Trophoblast cell (in vitro differentiated cells and primary cell): ENCODE results near the gene FBXO11.
"Not testable (repeated sequence)": the region's sequence is repeated elsewhere in the genome, so short reads cannot be mapped to it uniquely, and the experiment has no call there.

Experiments used
- DNase-seq, 2 donors: peaks; one replicate each; pipeline ENCODE4 v3.0.0-alpha.2; 2016
- H2AFZ ChIP-seq: 2 replicates; pipeline ENCODE4 v1.6.1; 2013; ENCODE audit warnings: low read length, moderate library complexity, mild to moderate bottlenecking; ENCODE audit not compliant: insufficient read depth, poor library complexity
- H2AK5ac ChIP-seq: 2 replicates; pipeline ENCODE4 v1.6.1; 2013; ENCODE audit warnings: mild to moderate bottlenecking, low read length
- H2BK120ac ChIP-seq: 2 replicates; pipeline ENCODE4 v1.6.1; 2013; ENCODE audit warnings: low read length, mild to moderate bottlenecking, moderate library complexity; ENCODE audit not compliant: insufficient read depth, poor library complexity
- H2BK12ac ChIP-seq: 2 replicates; pipeline ENCODE4 v1.6.1; 2013; ENCODE audit warnings: mild to moderate bottlenecking, low read length, moderate library complexity
- H2BK5ac ChIP-seq: 2 replicates; pipeline ENCODE4 v1.6.1; 2013; ENCODE audit warnings: low read length, low read depth, moderate library complexity, mild to moderate bottlenecking; ENCODE audit not compliant: poor library complexity
- H3K14ac ChIP-seq: 2 replicates; pipeline ENCODE4 v1.6.1; 2013; ENCODE audit warnings: mild to moderate bottlenecking, low read length
- H3K18ac ChIP-seq: 2 replicates; pipeline ENCODE4 v1.6.1; 2013; ENCODE audit warnings: mild to moderate bottlenecking, low read length
- H3K23ac ChIP-seq: 2 replicates; pipeline ENCODE4 v1.6.1; 2013; ENCODE audit warnings: low read length
- H3K27ac ChIP-seq: 2 replicates; pipeline ENCODE4 v1.5.1; 2013; ENCODE audit warnings: low read depth, mild to moderate bottlenecking, inconsistent platforms, low read length, moderate library complexity
- H3K27me3 ChIP-seq: 2 replicates; pipeline ENCODE4 v1.6.1; 2013; ENCODE audit warnings: inconsistent platforms, mild to moderate bottlenecking, low read length, moderate library complexity; ENCODE audit not compliant: insufficient read depth
- H3K36me3 ChIP-seq, 2 experiments: 1 replicate in 1 of 2; 2 replicates in 1 of 2; pipeline ENCODE4 v1.6.1; 2013; ENCODE audit warnings: low read length in 2 of 2, mild to moderate bottlenecking in 2 of 2, moderate library complexity in 1 of 2; ENCODE audit not compliant: insufficient read depth in 2 of 2, control insufficient read depth in 1 of 2
- H3K4ac ChIP-seq: 2 replicates; pipeline ENCODE4 v1.6.1; 2013; ENCODE audit warnings: low read depth, mild to moderate bottlenecking, low read length, moderate library complexity
- H3K4me1 ChIP-seq, 2 experiments: 1 replicate in 1 of 2; 2 replicates in 1 of 2; pipeline ENCODE4 v1.6.1; 2013; ENCODE audit warnings: low read length in 2 of 2, mild to moderate bottlenecking in 2 of 2, moderate library complexity in 1 of 2; ENCODE audit not compliant: insufficient read depth in 2 of 2, control insufficient read depth in 1 of 2
- H3K4me2 ChIP-seq: 2 replicates; pipeline ENCODE4 v1.6.1; 2013; ENCODE audit warnings: inconsistent platforms, mild to moderate bottlenecking, low read length, moderate library complexity
- H3K4me3 ChIP-seq: 2 replicates; pipeline ENCODE4 v1.5.1; 2013; ENCODE audit warnings: mild to moderate bottlenecking, low read depth, low read length, inconsistent platforms
- H3K79me1 ChIP-seq: one replicate; pipeline ENCODE4 v1.6.1; 2013; ENCODE audit warnings: low read length
- H3K79me2 ChIP-seq: 2 replicates; pipeline ENCODE4 v1.6.1; 2013; ENCODE audit warnings: low read length, mild to moderate bottlenecking; ENCODE audit not compliant: control insufficient read depth, insufficient read depth, poor library complexity
- H3K9ac ChIP-seq: 2 replicates; pipeline ENCODE4 v1.6.1; 2013; ENCODE audit warnings: mild to moderate bottlenecking, low read length
- H3K9me3 ChIP-seq: 2 replicates; pipeline ENCODE4 v1.6.1; 2013; ENCODE audit warnings: low read depth, mild to moderate bottlenecking, control low read depth, inconsistent platforms, low read length; ENCODE audit not compliant: insufficient read depth
- H4K12ac ChIP-seq: 2 replicates; pipeline ENCODE4 v1.6.1; 2013; ENCODE audit warnings: low read depth, mild to moderate bottlenecking, low read length, moderate library complexity
- H4K8ac ChIP-seq: 2 replicates; pipeline ENCODE4 v1.6.1; 2013; ENCODE audit warnings: low read depth, mild to moderate bottlenecking, low read length, moderate library complexity
- H4K91ac ChIP-seq: one replicate; pipeline ENCODE4 v1.6.1; 2013; ENCODE audit warnings: low read depth, mild to moderate bottlenecking, low read length, moderate library complexity
- WGBS: extraction: QIAGEN DNeasy Blood & Tissue Kit; methylation state at CpG from one replicate; pipeline ENCODE4 v1.1.7; 2013; ENCODE audit warnings: missing lambda C conversion rate; ENCODE audit not compliant: insufficient read length, insufficient coverage; ENCODE audit errors: extremely low coverage; 5-methylcytosine and 5-hydroxymethylcytosine counted together

Gene FBXO11

GRCh38 chr2:47864566-47864965 lies 41.7 kb downstream of the FBXO11 start:
- Histone ChIP-seq H3K36me3 (no peaks in the 10 kb centered on the region), H2BK12ac (no peak overlapping the region), H3K4me1 (no peaks in the 10 kb centered on the region), H3K4me2 (no peak overlapping the region), H3K4ac (no peak overlapping the region), H2BK120ac (no peak overlapping the region), H3K27ac (no peak overlapping the region), H3K79me2 (peaks cover 10% of the 10 kb centered on the region), H2AK5ac (no peak overlapping the region), H3K23ac (no peak overlapping the region), H3K14ac (no peak overlapping the region), H4K8ac (no peak overlapping the region), H4K91ac (no peak overlapping the region), H3K79me1 (no peaks in the 10 kb centered on the region), H2AFZ (no peak overlapping the region), H3K4me3 (no peak overlapping the region), H2BK5ac (no peak overlapping the region), H3K9ac (no peak overlapping the region), H3K27me3 (no peaks in the 10 kb centered on the region), H4K12ac (no peak overlapping the region), H3K9me3 (no peaks in the 10 kb centered on the region), H3K18ac (no peak overlapping the region)
- no peak for DNase-seq
- WGBS: no CpG with 5 or more reads among the region's 1 CpG

DNA sequence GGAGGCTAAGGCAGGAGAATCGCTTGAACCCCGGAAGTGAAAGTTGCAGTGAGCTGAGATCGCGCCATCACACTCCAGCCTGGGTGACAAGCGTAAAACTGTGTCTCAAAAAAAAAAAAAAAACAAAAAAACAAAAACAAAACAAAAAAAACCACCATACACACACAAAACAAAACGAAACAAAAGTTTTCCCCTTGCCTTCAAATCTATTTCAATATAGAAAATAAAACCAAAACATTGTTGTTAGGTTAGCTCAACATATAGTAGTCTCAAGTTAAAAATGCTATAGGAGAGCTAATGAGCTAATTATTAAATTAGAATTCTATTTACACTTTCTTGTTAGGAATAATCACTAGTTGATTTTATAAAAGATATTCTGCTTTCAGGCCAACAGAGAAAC lies 43.3 kb downstream of the FBXO11 start:
- H3K9me3 ChIP-seq: no peaks in the 10 kb centered on the region
- no peak overlapping the region for H3K14ac ChIP-seq
- no peak overlapping the region for H3K18ac ChIP-seq
- no peaks in the 10 kb centered on the region for H3K27me3 ChIP-seq
- H2AK5ac ChIP-seq: no peak overlapping the region
- H3K23ac ChIP-seq: no peak overlapping the region
- no peaks in the 10 kb centered on the region for H3K79me1 ChIP-seq
- no peak overlapping the region for H4K91ac ChIP-seq
- WGBS: 100% methylated on average over 1 of the region's 6 CpGs
- no peak overlapping the region for H4K8ac ChIP-seq
- H3K36me3 ChIP-seq: peaks cover 0 to 7% of the 10 kb centered on the region in 2 experiments
- H2AFZ ChIP-seq: no peak overlapping the region
- peaks cover 11% of the 10 kb centered on the region for H3K79me2 ChIP-seq
- H3K9ac ChIP-seq: no peak overlapping the region
- H3K4me3 ChIP-seq: no peak overlapping the region
- no peaks in the 10 kb centered on the region for H3K4me1 ChIP-seq
- H3K27ac ChIP-seq: no peak overlapping the region
- no peak overlapping the region for H3K4ac ChIP-seq
- H4K12ac ChIP-seq: no peak overlapping the region
- H3K4me2 ChIP-seq: no peak overlapping the region
- H2BK12ac ChIP-seq: no peak overlapping the region
- no peak overlapping the region for H2BK5ac ChIP-seq
- H2BK120ac ChIP-seq: no peak overlapping the region
- no peak for DNase-seq

DNA sequence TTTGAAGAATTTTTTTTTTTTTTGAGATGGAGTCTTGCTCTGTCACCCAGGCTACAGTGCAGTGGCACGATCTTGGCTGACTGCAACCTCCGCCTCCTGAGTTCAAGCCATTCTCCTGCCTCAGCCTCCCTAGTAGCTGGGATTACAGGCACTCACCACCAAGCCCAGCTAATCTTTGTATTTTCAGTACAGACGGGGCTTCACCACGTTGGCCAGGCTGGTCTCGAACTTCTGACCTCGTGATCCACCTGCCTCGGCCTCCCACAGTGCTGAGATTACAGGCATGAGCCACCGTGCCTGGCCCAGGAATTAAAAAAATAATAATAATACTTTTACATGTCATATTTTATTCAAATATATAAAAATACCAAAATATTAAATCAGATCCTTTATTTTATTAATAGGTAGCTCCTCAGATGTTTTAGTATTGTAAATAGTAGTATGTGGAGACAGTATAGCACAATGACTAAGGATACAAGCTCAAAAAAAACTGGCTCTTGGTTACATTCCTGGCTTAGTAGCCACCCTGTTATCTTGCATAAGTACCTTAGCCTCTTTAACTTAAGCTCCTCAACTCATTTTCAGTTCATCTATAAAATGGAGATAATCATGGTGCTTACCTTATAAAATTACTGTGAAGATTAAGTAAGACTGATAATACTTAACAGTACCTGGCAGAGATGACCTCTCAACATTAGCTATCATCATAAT lies 53.1 kb downstream of the FBXO11 start:
- H3K4me3 ChIP-seq, H3K4me2 ChIP-seq, H4K91ac ChIP-seq, H3K23ac ChIP-seq, H3K14ac ChIP-seq, H3K4ac ChIP-seq, H4K8ac ChIP-seq, H3K9ac ChIP-seq, H3K79me2 ChIP-seq, H2AFZ ChIP-seq, H3K36me3 ChIP-seq, H2BK120ac ChIP-seq, H3K79me1 ChIP-seq, H3K27ac ChIP-seq, H4K12ac ChIP-seq, H3K4me1 ChIP-seq, H3K18ac ChIP-seq, H3K27me3 ChIP-seq, H2BK12ac ChIP-seq, H2AK5ac ChIP-seq, H2BK5ac ChIP-seq, H3K9me3 ChIP-seq: not testable (repeated sequence)
- WGBS: no CpG with 5 or more reads among the region's 8 CpGs
- DNase-seq: peak in 1 of 2 donors; percentile 16

GRCh38 chr2:47850198-47850597 lies 56.1 kb downstream of the FBXO11 start:
- Histone ChIP-seq H2BK5ac (no peak overlapping the region), H3K4ac (no peak overlapping the region), H3K23ac (no peak overlapping the region), H3K27me3 (no peaks in the 10 kb centered on the region), H4K91ac (no peak overlapping the region), H3K4me2 (no peak overlapping the region), H2AFZ (no peak overlapping the region), H2BK120ac (no peak overlapping the region), H4K12ac (no peak overlapping the region), H3K79me1 (no peaks in the 10 kb centered on the region), H4K8ac (no peak overlapping the region), H2AK5ac (no peak overlapping the region), H3K4me1 (no peaks in the 10 kb centered on the region), H3K79me2 (peaks cover 2% of the 10 kb centered on the region), H3K18ac (no peak overlapping the region), H3K14ac (no peak overlapping the region), H3K36me3 (peaks cover 0 to 3% of the 10 kb centered on the region in 2 experiments), H2BK12ac (no peak overlapping the region), H3K9ac (no peak overlapping the region), H3K9me3 (no peaks in the 10 kb centered on the region), H3K4me3 (no peak overlapping the region), H3K27ac (no peak overlapping the region)
- DNase-seq: no peak
- no CpG with 5 or more reads among the region's 1 CpG for WGBS
